IMR-90 (cell line): Measurements from ENCODE around the gene CFAP61. TPM values are rescaled to one million over a fixed set of nuclear protein-coding genes. Genes with fewer than 3 reads are reported as not detected.

Experiments used
- ATAC-seq: fragments of 200-7000 bp; cut with Tn5 transposase; 2 replicates; pipeline ENCODE4 v1.9.1; 2020; ENCODE audit warnings: low read depth, mild to moderate bottlenecking, moderate library complexity
- BruUV-seq: library from RNA; stranded (reverse); fragments of 400-500 nt; replicated peaks from 2 replicates; lab custom pipeline; 2021; lab: Mats Ljungman, UMichigan
- CTCF ChIA-PET: fragments of 300-600 bp; formaldehyde crosslinking; extraction: SDS; loops from one replicate; lab custom pipeline; 2021; ENCODE audit warnings: antibody characterized with exemption; lab: Yijun Ruan, JAX
- POLR2A ChIA-PET: fragments of 300-600 bp; sonication (Branson Sonifier 250); formaldehyde crosslinking; loops from one replicate; lab custom pipeline; 2022; ENCODE audit warnings: antibody characterized with exemption; ENCODE audit not compliant: unreplicated experiment; lab: Charles Lee
- DNase-seq: peaks from one replicate; pipeline ENCODE4 v3.0.0; 2013
- H2AFZ ChIP-seq: replicated peaks from 2 replicates; pipeline ENCODE3; 2013; ENCODE audit warnings: low read length, mild to moderate bottlenecking; ENCODE audit not compliant: poor library complexity
- H2AK5ac ChIP-seq: 2 replicates; pipeline ENCODE4 v1.6.1; 2013; ENCODE audit warnings: low read depth, low read length, inconsistent platforms
- H2AK9ac ChIP-seq: replicated peaks from 2 replicates; pipeline ENCODE3; 2013; ENCODE audit warnings: mild to moderate bottlenecking, low read depth, low read length, moderate library complexity; ENCODE audit not compliant: poor library complexity
- H2BK120ac ChIP-seq: 2 replicates; pipeline ENCODE4 v1.6.1; 2013; ENCODE audit warnings: low read depth, low read length, inconsistent platforms
- H2BK15ac ChIP-seq: 3 replicates; pipeline ENCODE4 v1.6.1; 2013; ENCODE audit warnings: low read depth, low read length, inconsistent platforms
- H2BK20ac ChIP-seq: 2 replicates; pipeline ENCODE4 v1.6.1; 2013; ENCODE audit warnings: low read depth, mild to moderate bottlenecking, inconsistent platforms, low read length, moderate library complexity
- H2BK5ac ChIP-seq: 2 replicates; pipeline ENCODE4 v1.6.1; 2013; ENCODE audit warnings: mild to moderate bottlenecking, low read depth, low read length, inconsistent platforms; ENCODE audit not compliant: poor library complexity, severe bottlenecking
- H3K14ac ChIP-seq: replicated peaks from 2 replicates; pipeline ENCODE4 v1.6.1; 2013; ENCODE audit warnings: low read depth, low read length, inconsistent platforms
- H3K18ac ChIP-seq: 2 replicates; pipeline ENCODE4 v1.6.1; 2013; ENCODE audit warnings: low read depth, low read length, control low read depth
- H3K23ac ChIP-seq: 2 replicates; pipeline ENCODE4 v1.6.1; 2013; ENCODE audit warnings: low read depth, low read length, inconsistent platforms
- H3K27ac ChIP-seq: 2 replicates; pipeline ENCODE4 v1.5.1; 2013; ENCODE audit warnings: mild to moderate bottlenecking, control low read depth, low read length; ENCODE audit not compliant: insufficient read depth
- H3K27me3 ChIP-seq: 2 replicates; pipeline ENCODE4 v1.6.1; 2013; ENCODE audit warnings: low read length; ENCODE audit not compliant: control insufficient read depth, insufficient read depth
- H3K36me3 ChIP-seq: 2 replicates; pipeline ENCODE4 v1.6.1; 2013; ENCODE audit warnings: low read length, mixed read lengths; ENCODE audit not compliant: control insufficient read depth, insufficient read depth
- H3K4ac ChIP-seq: 2 replicates; pipeline ENCODE4 v1.6.1; 2013; ENCODE audit warnings: low read depth, low read length, inconsistent platforms
- H3K4me1 ChIP-seq: 2 replicates; pipeline ENCODE4 v1.6.1; 2013; ENCODE audit warnings: low read length, mixed read lengths; ENCODE audit not compliant: control insufficient read depth, insufficient read depth
- H3K4me2 ChIP-seq: 2 replicates; pipeline ENCODE4 v1.6.1; 2013; ENCODE audit warnings: low read depth, mild to moderate bottlenecking, control low read depth, low read length, moderate library complexity
- H3K4me3 ChIP-seq: 2 replicates; pipeline ENCODE4 v1.5.1; 2013; ENCODE audit warnings: low read depth, mild to moderate bottlenecking, control low read depth, low read length, moderate library complexity; ENCODE audit not compliant: insufficient read depth
- H3K56ac ChIP-seq: 2 replicates; pipeline ENCODE4 v1.6.1; 2013; ENCODE audit warnings: low read length, inconsistent platforms; ENCODE audit not compliant: insufficient read depth; ENCODE audit errors: extremely low read depth
- H3K79me1 ChIP-seq, 2 experiments: 2 replicates each; pipeline ENCODE4 v1.6.1; 2013; ENCODE audit warnings: low read length in 2 of 2, inconsistent platforms in 1 of 2, low read depth in 1 of 2
- H3K9ac ChIP-seq: 2 replicates; pipeline ENCODE4 v1.6.1; 2013; ENCODE audit warnings: low read depth, low read length, control low read depth
- H3K9me1 ChIP-seq: 2 replicates; pipeline ENCODE4 v1.6.1; 2013; ENCODE audit warnings: low read length, inconsistent platforms; ENCODE audit not compliant: insufficient read depth
- H3K9me3 ChIP-seq: 2 replicates; pipeline ENCODE4 v1.6.1; 2013; ENCODE audit warnings: low read length; ENCODE audit not compliant: control insufficient read depth, insufficient read depth
- H4K20me1 ChIP-seq: 2 replicates; pipeline ENCODE4 v1.6.1; 2013; ENCODE audit warnings: low read length, inconsistent platforms; ENCODE audit not compliant: insufficient read depth
- H4K5ac ChIP-seq: 2 replicates; pipeline ENCODE4 v1.6.1; 2013; ENCODE audit warnings: mild to moderate bottlenecking, low read depth, low read length, control low read depth
- H4K8ac ChIP-seq, 2 experiments: 2 replicates each; pipeline ENCODE4 v1.6.1; 2013; ENCODE audit warnings: low read depth in 2 of 2, low read length in 2 of 2, control low read depth in 1 of 2, inconsistent platforms in 1 of 2
- H4K91ac ChIP-seq: 2 replicates; pipeline ENCODE4 v1.6.1; 2013; ENCODE audit warnings: low read depth, low read length, inconsistent platforms; ENCODE audit not compliant: insufficient read depth
- BHLHE40 ChIP-seq: fragments of 150-350 bp; IDR thresholded peaks from 2 replicates; pipeline ENCODE4 v1.6.1; 2016; ENCODE audit warnings: mild to moderate bottlenecking, low read depth, low read length
- CEBPB ChIP-seq: IDR thresholded peaks from 2 replicates; pipeline ENCODE4 v1.6.1; 2012; ENCODE audit warnings: low read depth, low read length, improper control_type of control experiment
- CHD1 ChIP-seq: IDR thresholded peaks from 2 replicates; pipeline ENCODE4 v1.6.1; 2012; ENCODE audit warnings: low read depth, low read length, improper control_type of control experiment
- FOS ChIP-seq: fragments of 150-350 bp; IDR thresholded peaks from 2 replicates; pipeline ENCODE4 v1.6.1; 2016; ENCODE audit warnings: low read depth, low read length
- MAFK ChIP-seq: IDR thresholded peaks from 2 replicates; pipeline ENCODE4 v1.6.1; 2012; ENCODE audit warnings: low read depth, low read length, improper control_type of control experiment
- MAZ ChIP-seq: IDR thresholded peaks from 2 replicates; pipeline ENCODE4 v1.6.1; 2012; ENCODE audit warnings: low read depth, mild to moderate bottlenecking, low read length, improper control_type of control experiment, moderate library complexity, borderline replicate concordance
- MXI1 ChIP-seq: IDR thresholded peaks from 2 replicates; pipeline ENCODE4 v1.6.1; 2012; ENCODE audit warnings: low read depth, mild to moderate bottlenecking, low read length, moderate library complexity, borderline replicate concordance
- NFE2L2 ChIP-seq: fragments of 150-350 bp; IDR thresholded peaks from 2 replicates; pipeline ENCODE4 v1.6.1; 2016; ENCODE audit warnings: low read depth, mild to moderate bottlenecking, low read length
- RAD21 ChIP-seq: IDR thresholded peaks from 2 replicates; pipeline ENCODE4 v1.6.1; 2012; ENCODE audit warnings: low read length, improper control_type of control experiment
- RCOR1 ChIP-seq: IDR thresholded peaks from 2 replicates; pipeline ENCODE4 v1.6.1; 2012; ENCODE audit warnings: mild to moderate bottlenecking, low read length, improper control_type of control experiment; ENCODE audit not compliant: insufficient replicate concordance
- RFX5 ChIP-seq: IDR thresholded peaks from 2 replicates; pipeline ENCODE4 v1.8.0; 2012; ENCODE audit warnings: low read depth, mild to moderate bottlenecking, low read length, moderate library complexity
- SMC3 ChIP-seq: fragments of 150-350 bp; IDR thresholded peaks from 2 replicates; pipeline ENCODE4 v1.6.1; 2016; ENCODE audit warnings: low read depth, mild to moderate bottlenecking, antibody characterized with exemption, low read length, moderate library complexity
- WGBS, 2 experiments: methylation state at CpG; one replicate each; pipeline versions ENCODE4 v1.1.5 to v1.1.7; 2013; ENCODE audit warnings: missing lambda C conversion rate in 2 of 2; ENCODE audit not compliant: insufficient read length in 1 of 2; ENCODE audit errors: extremely low coverage in 2 of 2; 5-methylcytosine and 5-hydroxymethylcytosine counted together
- dilution Hi-C: fragments of 300-500 bp; cut with HindIII; formaldehyde crosslinking; loops from one replicate; pipeline ENCODE4 v1.14.3; 2018; ENCODE audit warnings: low sequenced_read_pairs; ENCODE audit not compliant: unreplicated experiment
- in situ Hi-C: fragments of 300-500 bp; cut with MboI; formaldehyde crosslinking; loops from 3 replicates; pipeline ENCODE4 v1.14.3; 2019; ENCODE audit warnings: low sequenced_read_pairs, inconsistent platforms, mixed read lengths
- intact Hi-C: fragments of 100-400 bp; cut with micrococcal nuclease; formaldehyde crosslinking; loops from 2 replicates; pipeline ENCODE4 v1.10.0; 2022
- polyA plus RNA-seq, 3 experiments: library from polyadenylated mRNA; depleted of rRNA; stranded (reverse); fragments of >200 nt; gene quantifications; 2 replicates each; pipeline ENCODE4 v1.2.3, GENCODE V29; 2012; ENCODE audit warnings: low replicate concordance in 1 of 3
- total RNA-seq: library from RNA; depleted of rRNA; stranded (reverse); fragments of >200 nt; gene quantifications from 2 replicates; pipeline ENCODE4 v1.2.3, GENCODE V29; 2012
- TF ChIP-seq, protein P1 (sequence below): conservative IDR thresholded peaks from 2 replicates; pipeline ENCODE4 v1.5.1; 2012; ENCODE audit warnings: mild to moderate bottlenecking, low read depth, low read length, improper control_type of control experiment
- TF ChIP-seq, protein P2 (sequence below): fragments of 150-350 bp; IDR thresholded peaks from 2 replicates; pipeline ENCODE4 v1.6.1; 2017; ENCODE audit warnings: mild to moderate bottlenecking, antibody characterized with exemption, low read length, low read depth
- TF ChIP-seq, protein P3 (sequence below): fragments of 150-350 bp; IDR thresholded peaks from 2 replicates; pipeline ENCODE4 v1.6.1; 2016; ENCODE audit warnings: low read depth, mild to moderate bottlenecking, low read length, moderate library complexity, borderline replicate concordance

The CFAP61 gene
- total and polyA plus RNA-seq, 2 of the 4 experiments (the other 2 are of a cell fraction), result 0.07 TPM; not detected in 1

DNA sequence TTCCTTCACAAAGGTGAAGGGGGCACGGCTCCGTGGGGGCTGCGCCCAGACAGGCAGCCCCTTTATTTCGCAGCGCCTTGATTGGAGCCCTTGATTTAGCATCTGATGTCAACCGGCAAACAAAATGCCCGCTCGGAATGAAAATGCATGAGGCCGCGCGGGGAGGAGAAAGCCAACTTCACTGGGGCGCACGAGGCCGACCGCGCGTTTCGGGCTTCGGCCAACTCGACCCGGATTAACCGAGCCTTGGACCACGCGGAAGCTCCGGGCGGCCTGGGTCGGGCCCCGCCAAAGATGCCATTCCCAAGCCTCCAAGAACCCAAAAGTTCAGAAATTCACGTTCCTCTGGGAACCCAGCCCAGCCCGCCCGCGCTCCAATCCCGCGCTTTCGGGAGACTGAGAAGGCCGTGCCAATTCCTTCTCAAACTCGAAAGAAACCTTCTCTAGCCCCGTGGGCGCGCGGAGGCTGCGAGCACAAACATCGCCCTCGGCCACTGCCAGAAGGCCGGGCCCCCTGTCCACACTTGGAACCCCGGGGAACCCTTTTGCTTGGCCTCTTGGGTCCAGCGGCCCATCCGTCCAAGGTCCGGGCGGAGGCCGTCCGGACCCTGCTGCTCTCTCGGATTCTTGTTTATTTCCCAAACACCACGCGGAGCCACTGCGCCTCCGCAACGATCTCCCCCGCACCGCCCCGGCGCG lies 314.7 kb downstream of the CFAP61 start:
- dilution Hi-C loops, result no loop called here
- CTCF ChIA-PET, result interaction anchor here (0.6 to 0.7 kb wide), 2 partner anchors 36 to 107 kb away, joined by 3 read pairs; no protein-coding TSS in a partner anchor

More for the DNA sequence above, 314.7 kb downstream of the CFAP61 start:
- H2AK9ac ChIP-seq, result no peak overlapping the region
- no peak overlapping the region for H4K8ac ChIP-seq
- H3K9me1 ChIP-seq, result no peaks in the 10 kb centered on the region
- H3K4me1 ChIP-seq, result peaks cover 2% of the 10 kb centered on the region; the same call in 1 of the 2 replicates
- peaks cover 3% of the 10 kb centered on the region; the same call in 1 of the 2 replicates for H3K9me3 ChIP-seq
- no peak overlapping the region for H2BK20ac ChIP-seq
- H3K36me3 ChIP-seq, result no peaks in the 10 kb centered on the region
- no peak overlapping the region for H3K18ac ChIP-seq
- no peak overlapping the region for H2BK15ac ChIP-seq
- H3K9ac ChIP-seq, result no peak overlapping the region
- TF ChIP-seq RFX5 (no peak), BHLHE40 (no peak), SMC3 (no peak), RCOR1 (no peak), CEBPB (no peak), RAD21 (no peak), NFE2L2 (no peak), FOS (no peak), CHD1 (no peak), MAZ (no peak), MXI1 (no peak), MAFK (no peak)
- TF ChIP-seq, protein P1, sequence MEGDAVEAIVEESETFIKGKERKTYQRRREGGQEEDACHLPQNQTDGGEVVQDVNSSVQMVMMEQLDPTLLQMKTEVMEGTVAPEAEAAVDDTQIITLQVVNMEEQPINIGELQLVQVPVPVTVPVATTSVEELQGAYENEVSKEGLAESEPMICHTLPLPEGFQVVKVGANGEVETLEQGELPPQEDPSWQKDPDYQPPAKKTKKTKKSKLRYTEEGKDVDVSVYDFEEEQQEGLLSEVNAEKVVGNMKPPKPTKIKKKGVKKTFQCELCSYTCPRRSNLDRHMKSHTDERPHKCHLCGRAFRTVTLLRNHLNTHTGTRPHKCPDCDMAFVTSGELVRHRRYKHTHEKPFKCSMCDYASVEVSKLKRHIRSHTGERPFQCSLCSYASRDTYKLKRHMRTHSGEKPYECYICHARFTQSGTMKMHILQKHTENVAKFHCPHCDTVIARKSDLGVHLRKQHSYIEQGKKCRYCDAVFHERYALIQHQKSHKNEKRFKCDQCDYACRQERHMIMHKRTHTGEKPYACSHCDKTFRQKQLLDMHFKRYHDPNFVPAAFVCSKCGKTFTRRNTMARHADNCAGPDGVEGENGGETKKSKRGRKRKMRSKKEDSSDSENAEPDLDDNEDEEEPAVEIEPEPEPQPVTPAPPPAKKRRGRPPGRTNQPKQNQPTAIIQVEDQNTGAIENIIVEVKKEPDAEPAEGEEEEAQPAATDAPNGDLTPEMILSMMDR, result no peak
- TF ChIP-seq, protein P2, sequence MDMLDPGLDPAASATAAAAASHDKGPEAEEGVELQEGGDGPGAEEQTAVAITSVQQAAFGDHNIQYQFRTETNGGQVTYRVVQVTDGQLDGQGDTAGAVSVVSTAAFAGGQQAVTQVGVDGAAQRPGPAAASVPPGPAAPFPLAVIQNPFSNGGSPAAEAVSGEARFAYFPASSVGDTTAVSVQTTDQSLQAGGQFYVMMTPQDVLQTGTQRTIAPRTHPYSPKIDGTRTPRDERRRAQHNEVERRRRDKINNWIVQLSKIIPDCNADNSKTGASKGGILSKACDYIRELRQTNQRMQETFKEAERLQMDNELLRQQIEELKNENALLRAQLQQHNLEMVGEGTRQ, result no peak
- TF ChIP-seq, protein P3, sequence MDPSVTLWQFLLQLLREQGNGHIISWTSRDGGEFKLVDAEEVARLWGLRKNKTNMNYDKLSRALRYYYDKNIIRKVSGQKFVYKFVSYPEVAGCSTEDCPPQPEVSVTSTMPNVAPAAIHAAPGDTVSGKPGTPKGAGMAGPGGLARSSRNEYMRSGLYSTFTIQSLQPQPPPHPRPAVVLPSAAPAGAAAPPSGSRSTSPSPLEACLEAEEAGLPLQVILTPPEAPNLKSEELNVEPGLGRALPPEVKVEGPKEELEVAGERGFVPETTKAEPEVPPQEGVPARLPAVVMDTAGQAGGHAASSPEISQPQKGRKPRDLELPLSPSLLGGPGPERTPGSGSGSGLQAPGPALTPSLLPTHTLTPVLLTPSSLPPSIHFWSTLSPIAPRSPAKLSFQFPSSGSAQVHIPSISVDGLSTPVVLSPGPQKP, result no peak
- no peak overlapping the region for H2BK5ac ChIP-seq
- no peak overlapping the region for H3K23ac ChIP-seq
- BruUV-seq, result no TSS peak
- no peak overlapping the region for H4K91ac ChIP-seq
- ATAC-seq (no peak), DNase-seq (no peak)
- H2AK5ac ChIP-seq, result no peak overlapping the region
- H3K4me3 ChIP-seq, result no peak overlapping the region
- no peaks in the 10 kb centered on the region for H3K79me1 ChIP-seq
- POLR2A ChIA-PET, result no interaction called here
- H3K27me3 ChIP-seq, result peaks cover 95% of the 10 kb centered on the region
- no peak overlapping the region for H3K56ac ChIP-seq
- WGBS, 2 experiments, result 2% methylated on average over 24 of the region's 63 CpGs; no CpG with 5 or more reads in 1 of the 2 experiments
- in situ Hi-C loops (no loop called here), intact Hi-C loops (no loop called here)
- H3K14ac ChIP-seq, result no peak overlapping the region
- H4K20me1 ChIP-seq, result no peaks in the 10 kb centered on the region
- no peak overlapping the region for H2BK120ac ChIP-seq
- no peak overlapping the region for H3K4ac ChIP-seq
- no peak overlapping the region for H4K5ac ChIP-seq
- H3K4me2 ChIP-seq, result no peak overlapping the region
- H3K27ac ChIP-seq, result no peak overlapping the region
- no peak overlapping the region for H2AFZ ChIP-seq
